Esophagus squamous epithelium (tissue), 5 donors: ENCODE results near the gene MPO. TPM values are rescaled to one million over a fixed set of nuclear protein-coding genes. Genes with fewer than 3 reads are reported as not detected.

Experiments used
- DNase-seq: peaks from one replicate; lab custom pipeline; 2025; lab: John Stamatoyannopoulos, UW
- H3K27ac ChIP-seq, 4 donors: fragments of 200-600 bp; sonication (generic); one replicate each; pipeline ENCODE4 v1.5.1; 2016 to 2019; ENCODE audit warnings: mild to moderate bottlenecking in 1 of 4
- H3K27me3 ChIP-seq, 4 donors: fragments of 200-600 bp; sonication (generic); 1 replicate in 3 of 4; 2 replicates in 1 of 4; pipeline versions ENCODE4 v1.5.1 to v1.6.0; 2017 to 2021; ENCODE audit warnings: antibody characterized with exemption in 1 of 4
- H3K36me3 ChIP-seq, 3 donors: fragments of 200-600 bp; sonication (generic); one replicate each; pipeline ENCODE4 v1.5.1; 2016 to 2019
- H3K4me1 ChIP-seq, 3 donors: fragments of 200-600 bp; sonication (generic); one replicate each; pipeline ENCODE4 v1.5.1; 2017 to 2019
- H3K4me3 ChIP-seq, 4 donors: fragments of 200-600 bp; sonication (generic); 1 replicate in 3 of 4; 2 replicates in 1 of 4; pipeline ENCODE4 v1.5.1; 2016 to 2019; ENCODE audit warnings: mild to moderate bottlenecking in 2 of 4, moderate library complexity in 1 of 4
- H3K9me3 ChIP-seq, 3 donors: fragments of 200-600 bp; sonication (generic); one replicate each; pipeline ENCODE4 v1.5.1; 2016 to 2019
- POLR2A ChIP-seq, 4 donors: fragments of 450-650 bp; IDR thresholded peaks; one replicate each; pipeline ENCODE4 v1.6.1; 2017; ENCODE audit warnings: antibody characterized with exemption in 4 of 4, mild to moderate bottlenecking in 4 of 4, moderate library complexity in 3 of 4
- WGBS, 2 donors: methylation state at CpG; one replicate each; pipeline ENCODE4 v1.1.5; 2018; 5-methylcytosine and 5-hydroxymethylcytosine counted together
- intact Hi-C: fragments of 100-400 bp; cut with DNase I; formaldehyde crosslinking; loops from one replicate; pipeline ENCODE4 v1.15.0; 2022
- total RNA-seq, 4 donors: library from RNA; depleted of rRNA; stranded (reverse); fragments of >200 nt; gene quantifications; one replicate each; pipeline ENCODE4 v1.1.0, GENCODE V29; 2016
- TF ChIP-seq, protein P1 (sequence below), 6 experiments: fragments of 450-650 bp in 4 of 6; fragments of 200-600 bp in 2 of 6; sonication (generic) in 2 of 6; IDR thresholded peaks; one replicate each; pipeline ENCODE4 v1.5.1; 2016 to 2019; ENCODE audit warnings: antibody characterized with exemption in 6 of 6, mild to moderate bottlenecking in 4 of 6, moderate library complexity in 4 of 6
- donor health status: DM: yes; HTN: yes; CAD: no.

MPO gene
- total RNA-seq, 4 donors from 2014 or later = not detected

DNA sequence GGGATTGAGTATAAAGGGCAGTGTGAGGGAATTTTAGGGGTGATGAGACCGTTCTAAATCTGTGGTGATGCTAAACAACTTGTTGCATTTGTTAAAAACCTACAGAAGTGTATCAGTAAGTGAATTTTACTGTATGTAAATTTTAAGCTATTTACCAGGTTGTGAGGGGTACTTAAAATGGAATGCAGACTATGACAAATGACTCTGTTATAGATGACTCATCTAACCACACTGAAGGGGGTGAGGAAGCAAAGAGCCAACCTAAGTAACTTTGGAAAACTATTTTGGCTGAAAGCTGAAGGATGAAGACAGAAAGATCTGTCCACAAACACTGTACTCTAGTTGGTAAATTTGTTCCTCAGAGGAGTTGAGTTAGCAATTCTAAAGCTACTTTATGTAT is 56.4 kb downstream of the MPO start:
- intact Hi-C loops = no loop called here
- Histone ChIP-seq H3K9me3 (no peaks in the 10 kb centered on the region), H3K4me1 (peaks cover 0 to 9% (median 3%) of the 10 kb centered on the region in 3 donors)

More for the DNA sequence above, 56.4 kb downstream of the MPO start:
- no peak for DNase-seq
- H3K36me3 ChIP-seq = no peaks in the 10 kb centered on the region
- H3K27ac ChIP-seq = no peak overlapping the region
- no peak overlapping the region for H3K4me3 ChIP-seq
- WGBS, 2 donors = 34 to 54% methylated on average over 1 of the region's 1 CpG
- peaks cover 0 to 26% (median 0%) of the 10 kb centered on the region in 4 donors for H3K27me3 ChIP-seq
- TF ChIP-seq, protein P1, sequence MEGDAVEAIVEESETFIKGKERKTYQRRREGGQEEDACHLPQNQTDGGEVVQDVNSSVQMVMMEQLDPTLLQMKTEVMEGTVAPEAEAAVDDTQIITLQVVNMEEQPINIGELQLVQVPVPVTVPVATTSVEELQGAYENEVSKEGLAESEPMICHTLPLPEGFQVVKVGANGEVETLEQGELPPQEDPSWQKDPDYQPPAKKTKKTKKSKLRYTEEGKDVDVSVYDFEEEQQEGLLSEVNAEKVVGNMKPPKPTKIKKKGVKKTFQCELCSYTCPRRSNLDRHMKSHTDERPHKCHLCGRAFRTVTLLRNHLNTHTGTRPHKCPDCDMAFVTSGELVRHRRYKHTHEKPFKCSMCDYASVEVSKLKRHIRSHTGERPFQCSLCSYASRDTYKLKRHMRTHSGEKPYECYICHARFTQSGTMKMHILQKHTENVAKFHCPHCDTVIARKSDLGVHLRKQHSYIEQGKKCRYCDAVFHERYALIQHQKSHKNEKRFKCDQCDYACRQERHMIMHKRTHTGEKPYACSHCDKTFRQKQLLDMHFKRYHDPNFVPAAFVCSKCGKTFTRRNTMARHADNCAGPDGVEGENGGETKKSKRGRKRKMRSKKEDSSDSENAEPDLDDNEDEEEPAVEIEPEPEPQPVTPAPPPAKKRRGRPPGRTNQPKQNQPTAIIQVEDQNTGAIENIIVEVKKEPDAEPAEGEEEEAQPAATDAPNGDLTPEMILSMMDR (IDR thresholded peaks at IDR 0.05) = no peak
- no peak for TF ChIP-seq POLR2A (IDR thresholded peaks at IDR 0.05)

Other genes starting within 250 kb of the MPO start
- gene DYNLL2, start 197.5 kb downstream of the MPO start, total RNA-seq = 10 to 100 TPM; 13.0 to 18.5 (median 14.4) TPM
- not detected for gene OR4D1, start 132.6 kb downstream of the MPO start, total RNA-seq
- not detected for gene OR4D2, start 114.0 kb downstream of the MPO start, total RNA-seq
- not detected for gene EPX, start 88.2 kb downstream of the MPO start, total RNA-seq
- 10 to 100 TPM in 2 of 4 donors, 1 to 10 TPM in 2; 5.3 to 10.8 (median 9.3) TPM for gene MKS1, start 61.7 kb downstream of the MPO start, total RNA-seq
- 1 to 10 TPM in 1 of 4 donors, under 1 TPM in 1, not detected in 2; 0.27 to 2.5 TPM for gene LPO, start 42.4 kb downstream of the MPO start, total RNA-seq
- gene TSPOAP1, start 47.9 kb upstream of the MPO start, total RNA-seq = 10 to 100 TPM in 1 of 4 donors, 1 to 10 TPM in 3; 2.9 to 16.0 (median 3.3) TPM
- gene SUPT4H1, start 71.3 kb upstream of the MPO start, total RNA-seq = 10 to 100 TPM; 29.9 to 54.9 (median 37.0) TPM
- 10 to 100 TPM in 1 of 4 donors, 1 to 10 TPM in 3; 6.4 to 13.8 (median 8.1) TPM for gene RNF43, start 136.6 kb upstream of the MPO start, total RNA-seq
- gene HSF5, start 207.5 kb upstream of the MPO start, total RNA-seq = under 1 TPM in 1 of 4 donors, not detected in 3; under 0.01 TPM
- 10 to 100 TPM; 21.7 to 34.5 (median 28.0) TPM for gene MTMR4, start 233.7 kb upstream of the MPO start, total RNA-seq